OCI-LY7 (cell line): ENCODE results near the gene GMPS. TPM values are rescaled to one million over a fixed set of nuclear protein-coding genes. Genes with fewer than 3 reads are reported as not detected.

Experiments
- BruUV-seq: library from RNA; stranded (reverse); fragments of 400-500 nt; replicated peaks from 2 replicates; lab custom pipeline; 2021; lab: Mats Ljungman, UMichigan
- CTCF ChIA-PET: fragments of 300-600 bp; sonication (Branson Sonifier 250); formaldehyde crosslinking; loops from one replicate; lab custom pipeline; 2022; ENCODE audit warnings: antibody characterized with exemption; ENCODE audit not compliant: unreplicated experiment; lab: Charles Lee
- POLR2A ChIA-PET: fragments of 300-600 bp; sonication (Branson Sonifier 250); formaldehyde crosslinking; loops from one replicate; lab custom pipeline; 2022; ENCODE audit warnings: antibody characterized with exemption; lab: Charles Lee
- DNase-seq: peaks from one replicate; pipeline ENCODE4 v3.0.0-alpha.2; 2015; ENCODE audit warnings: low spot score
- H2AFZ ChIP-seq: fragments of 200-600 bp; sonication (generic), shearing (Covaris generic); 2 replicates; pipeline ENCODE4 v1.6.1; 2014; ENCODE audit warnings: mild to moderate bottlenecking, antibody characterized with exemption, low read length, moderate library complexity
- H3K27ac ChIP-seq: fragments of 200-600 bp; sonication (generic); 2 replicates; pipeline ENCODE4 v1.5.1; 2014; ENCODE audit warnings: mixed run types, low read depth, mild to moderate bottlenecking, moderate library complexity, low read length, inconsistent platforms; ENCODE audit not compliant: poor library complexity, severe bottlenecking
- H3K36me3 ChIP-seq: fragments of 200-600 bp; sonication (generic); 2 replicates; pipeline ENCODE4 v1.6.1; 2014; ENCODE audit warnings: mild to moderate bottlenecking, antibody characterized with exemption, low read length, moderate library complexity, mixed read lengths; ENCODE audit not compliant: insufficient read depth
- H3K4me1 ChIP-seq: fragments of 200-600 bp; sonication (generic); 2 replicates; pipeline ENCODE4 v1.5.1; 2014; ENCODE audit warnings: mild to moderate bottlenecking, low read length; ENCODE audit not compliant: insufficient read depth, poor library complexity, severe bottlenecking
- H3K4me2 ChIP-seq: fragments of 200-600 bp; sonication (generic); 2 replicates; pipeline ENCODE4 v1.6.1; 2014; ENCODE audit warnings: mild to moderate bottlenecking, low read length
- H3K4me3 ChIP-seq: fragments of 200-600 bp; sonication (generic); 2 replicates; pipeline ENCODE4 v1.5.1; 2014; ENCODE audit warnings: mild to moderate bottlenecking, low read depth, low read length; ENCODE audit not compliant: poor library complexity, severe bottlenecking
- H3K79me2 ChIP-seq: fragments of 200-600 bp; sonication (generic); 2 replicates; pipeline ENCODE4 v1.6.1; 2016; ENCODE audit warnings: low read depth, mild to moderate bottlenecking, low read length, moderate library complexity, mixed read lengths; ENCODE audit not compliant: insufficient read depth
- H3K9me2 ChIP-seq: fragments of 200-600 bp; sonication (generic); 2 replicates; pipeline ENCODE4 v1.6.1; 2016; ENCODE audit warnings: mild to moderate bottlenecking, low read length, mixed read lengths; ENCODE audit not compliant: insufficient read depth
- H3K9me3 ChIP-seq: fragments of 200-600 bp; sonication (generic); 2 replicates; pipeline ENCODE4 v1.6.1; 2014; ENCODE audit warnings: mild to moderate bottlenecking, mixed run types, low read length, mixed read lengths
- H4K20me1 ChIP-seq: fragments of 200-600 bp; sonication (generic); 2 replicates; pipeline ENCODE4 v1.6.1; 2014; ENCODE audit warnings: mild to moderate bottlenecking, antibody characterized with exemption, low read length, moderate library complexity, mixed read lengths; ENCODE audit not compliant: insufficient read depth
- CTCF ChIP-seq: fragments of 200-600 bp; sonication (generic); conservative IDR thresholded peaks from 2 replicates; pipeline ENCODE4 v1.5.1; 2014; ENCODE audit warnings: mild to moderate bottlenecking, antibody characterized with exemption, low read length, moderate library complexity, mixed read lengths
- EZH2phosphoT487 ChIP-seq: fragments of 200-600 bp; sonication (generic); IDR thresholded peaks from 2 replicates; pipeline ENCODE4 v1.6.1; 2018; ENCODE audit warnings: low read depth, borderline replicate concordance, mild to moderate bottlenecking, mixed run types, antibody characterized with exemption, low read length, moderate library complexity, mixed read lengths
- intact Hi-C: fragments of 100-400 bp; cut with micrococcal nuclease; formaldehyde crosslinking; loops from one replicate; pipeline ENCODE4 v1.10.0; 2022; ENCODE audit not compliant: unreplicated experiment
- total RNA-seq, 2 experiments: library from RNA; depleted of rRNA in 1 of 2; stranded (reverse); fragments of >200 nt in 1 of 2; shearing (Covaris generic) in 1 of 2; gene quantifications; 2 replicates each; pipeline ENCODE4 v1.2.3, GENCODE V29; 2014 to 2022

GMPS gene
- total RNA-seq, 2 experiments from 2014 or later = 37.6 to 116 TPM

- POLR2A ChIA-PET = interaction anchor here (0.6 to 1.7 kb wide), 3 partner anchors 20 to 1119 kb away, joined by 3 to 5 read pairs (median 4); no protein-coding TSS in a partner anchor
- intact Hi-C loops = no loop called here
- no peak overlapping the region for H3K27ac ChIP-seq
These were observed 20.9 kb downstream of the GMPS start for GRCh38 chr3:155891321-155891720.

GRCh38 chr3:155895379-155895900 lies 25.0 kb downstream of the GMPS start:
- H3K4me2 ChIP-seq = no peak overlapping the region
- no peak for TF ChIP-seq CTCF
- no peak for TF ChIP-seq EZH2phosphoT487
- POLR2A ChIA-PET = interaction anchor here (0.8 to 1.2 kb wide), 2 partner anchors 9 to 50 kb away, joined by 3 to 6 read pairs; no protein-coding TSS in a partner anchor
- H4K20me1 ChIP-seq = peaks cover 8% of the 10 kb centered on the region; the same call in 1 of the 2 replicates
- no peak for DNase-seq
- no peaks in the 10 kb centered on the region for H3K9me2 ChIP-seq
- no peak overlapping the region for H3K4me3 ChIP-seq
- H3K27ac ChIP-seq = no peak overlapping the region
- CTCF ChIA-PET = interaction anchor here (1.1 kb wide), 1 partner anchor 11 kb away, joined by 3 read pairs; no protein-coding TSS in a partner anchor
- no TSS peak for BruUV-seq
- H3K9me3 ChIP-seq = no peaks in the 10 kb centered on the region
- H3K79me2 ChIP-seq = peaks cover 44% of the 10 kb centered on the region
- no peaks in the 10 kb centered on the region for H3K4me1 ChIP-seq
- intact Hi-C loops = no loop called here
- H2AFZ ChIP-seq = no peak overlapping the region
- H3K36me3 ChIP-seq = peaks cover 88% of the 10 kb centered on the region

More at GRCh38 chr3:155891321-155891720, 20.9 kb downstream of the GMPS start:
- Histone ChIP-seq H3K36me3 (peaks cover 47% of the 10 kb centered on the region), H3K4me2 (no peak overlapping the region), H3K4me1 (no peaks in the 10 kb centered on the region), H3K79me2 (peaks cover 85% of the 10 kb centered on the region), H3K9me2 (no peaks in the 10 kb centered on the region), H2AFZ (no peak overlapping the region), H3K9me3 (no peaks in the 10 kb centered on the region), H4K20me1 (peaks cover 29% of the 10 kb centered on the region), H3K4me3 (no peak overlapping the region)
- TF ChIP-seq CTCF (no peak), EZH2phosphoT487 (no peak)
- BruUV-seq = no TSS peak
- no peak for DNase-seq
- CTCF ChIA-PET = no interaction called here

GRCh38 chr3:155906900-155907299 lies 36.5 kb downstream of the GMPS start:
- Histone ChIP-seq H3K4me2 (no peak overlapping the region), H3K27ac (no peak overlapping the region), H4K20me1 (no peaks in the 10 kb centered on the region), H3K4me3 (no peak overlapping the region), H3K79me2 (no peaks in the 10 kb centered on the region), H3K36me3 (peaks cover 96% of the 10 kb centered on the region), H3K4me1 (no peaks in the 10 kb centered on the region), H3K9me2 (no peaks in the 10 kb centered on the region), H3K9me3 (no peaks in the 10 kb centered on the region), H2AFZ (no peak overlapping the region)
- ChIA-PET POLR2A (no interaction called here), CTCF (interaction anchor here (0.8 kb wide), 1 partner anchor 11 kb away, joined by 3 read pairs; no protein-coding TSS in a partner anchor)
- no peak for DNase-seq
- TF ChIP-seq CTCF (no peak), EZH2phosphoT487 (no peak)
- no TSS peak for BruUV-seq
- intact Hi-C loops = no loop called here
